HG02938 (cell line): ENCODE data around the gene LGALS4.
"Not testable (repeated sequence)": the region's sequence is repeated elsewhere in the genome, so short reads cannot be mapped to it uniquely, and the experiment has no call there.

Experiments used
- ATAC-seq: cut with Tn5 transposase; IDR thresholded peaks from one replicate; pipeline ENCODE4 v1.9.1; 2021; ENCODE audit warnings: mild to moderate bottlenecking, moderate library complexity; ENCODE audit not compliant: unreplicated experiment

LGALS4 gene

GRCh38 chr19:38843175-38843758, 30.5 kb upstream of the LGALS4 start:
- ATAC-seq, result no peak

DNA sequence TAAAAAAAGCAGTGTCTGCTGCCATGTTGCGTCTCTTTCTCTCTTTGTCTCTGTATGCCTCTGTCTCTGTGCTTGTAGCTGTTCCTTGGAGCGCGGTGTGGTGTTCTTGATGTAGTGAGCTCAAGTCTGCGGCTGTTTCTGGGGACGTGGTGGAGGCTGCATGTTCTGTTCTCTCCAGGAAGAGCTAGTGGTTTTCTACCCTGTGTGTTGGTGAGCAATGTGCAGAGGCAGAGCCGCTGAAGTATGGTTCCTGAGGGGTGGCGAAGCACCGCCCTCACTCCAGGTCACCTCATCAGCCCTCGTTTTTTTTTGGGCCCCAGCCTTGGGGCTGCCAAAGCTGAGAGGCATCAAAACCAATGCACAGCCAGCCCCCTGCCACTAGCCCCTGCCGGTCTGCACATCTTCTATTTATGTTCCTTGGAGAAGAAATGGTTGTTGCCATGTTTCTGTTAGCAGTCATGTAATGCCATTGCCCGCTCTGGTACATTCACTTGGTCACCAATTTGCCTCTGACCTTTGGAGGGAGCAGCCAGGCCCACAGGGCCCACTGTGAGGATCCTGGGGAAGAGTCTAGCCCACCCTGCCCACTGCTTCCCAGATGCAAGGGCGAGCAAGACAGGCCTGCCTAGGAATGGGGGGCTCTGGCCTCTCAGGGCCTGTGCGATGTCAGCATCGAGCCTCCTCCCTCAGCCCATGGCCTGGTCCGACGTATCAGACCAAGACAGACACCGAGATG, 29.9 kb upstream of the LGALS4 start:
- no peak for ATAC-seq

DNA sequence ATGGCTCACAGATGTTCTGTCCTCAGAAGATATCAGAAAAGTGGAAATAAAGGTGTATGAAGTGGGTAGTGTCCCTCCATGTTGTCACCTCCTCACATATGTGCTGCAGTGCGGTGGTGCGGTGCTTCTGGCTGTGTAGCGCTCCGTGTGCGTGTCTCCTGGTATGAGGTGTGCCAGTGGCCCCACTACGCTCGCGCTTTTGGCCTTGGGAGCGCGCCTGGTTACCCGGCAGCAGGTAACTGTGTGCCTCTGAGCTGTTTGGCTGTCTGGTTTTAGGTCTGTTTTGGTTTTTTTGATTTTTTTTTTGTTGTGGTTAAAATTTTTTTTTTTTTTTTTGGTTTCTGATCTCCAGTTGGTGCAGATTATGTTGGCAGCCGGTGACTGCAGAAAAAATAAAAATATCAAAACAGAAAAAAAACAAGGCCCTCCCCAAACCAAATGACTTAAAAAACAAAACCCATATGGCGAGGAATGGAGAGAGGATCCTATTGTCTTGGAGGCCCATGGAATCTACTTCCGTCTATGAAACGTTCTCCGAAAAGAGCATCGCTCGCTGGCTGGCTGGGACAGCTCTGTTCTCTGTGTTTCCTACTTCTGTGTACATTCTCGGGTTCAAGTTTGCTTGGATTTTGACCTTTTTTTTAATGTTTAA, 29.2 kb upstream of the LGALS4 start:
- no peak for ATAC-seq

- ATAC-seq, result no peak
These were observed 28.5 kb upstream of the LGALS4 start for GRCh38 chr19:38841180-38841766.

DNA sequence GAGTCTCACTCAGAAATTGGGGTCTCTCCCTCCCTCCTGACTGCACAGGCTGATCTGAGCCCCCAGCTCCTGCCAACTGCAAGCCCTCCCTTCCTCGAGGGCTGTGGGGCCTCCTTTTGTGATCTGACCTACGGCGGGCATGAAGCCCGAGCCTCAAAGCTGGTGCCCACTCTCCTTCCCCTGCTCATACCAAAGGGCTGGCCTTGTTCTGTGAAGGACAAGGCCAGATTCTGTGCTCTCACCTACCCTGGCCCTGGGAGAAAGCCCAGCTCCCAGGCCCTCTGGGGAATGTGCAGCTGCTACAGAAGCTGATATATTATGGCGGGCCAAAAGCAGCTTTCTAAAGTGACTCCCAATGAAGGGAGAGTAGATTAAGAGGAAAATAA, 27.8 kb upstream of the LGALS4 start:
- no peak for ATAC-seq

DNA sequence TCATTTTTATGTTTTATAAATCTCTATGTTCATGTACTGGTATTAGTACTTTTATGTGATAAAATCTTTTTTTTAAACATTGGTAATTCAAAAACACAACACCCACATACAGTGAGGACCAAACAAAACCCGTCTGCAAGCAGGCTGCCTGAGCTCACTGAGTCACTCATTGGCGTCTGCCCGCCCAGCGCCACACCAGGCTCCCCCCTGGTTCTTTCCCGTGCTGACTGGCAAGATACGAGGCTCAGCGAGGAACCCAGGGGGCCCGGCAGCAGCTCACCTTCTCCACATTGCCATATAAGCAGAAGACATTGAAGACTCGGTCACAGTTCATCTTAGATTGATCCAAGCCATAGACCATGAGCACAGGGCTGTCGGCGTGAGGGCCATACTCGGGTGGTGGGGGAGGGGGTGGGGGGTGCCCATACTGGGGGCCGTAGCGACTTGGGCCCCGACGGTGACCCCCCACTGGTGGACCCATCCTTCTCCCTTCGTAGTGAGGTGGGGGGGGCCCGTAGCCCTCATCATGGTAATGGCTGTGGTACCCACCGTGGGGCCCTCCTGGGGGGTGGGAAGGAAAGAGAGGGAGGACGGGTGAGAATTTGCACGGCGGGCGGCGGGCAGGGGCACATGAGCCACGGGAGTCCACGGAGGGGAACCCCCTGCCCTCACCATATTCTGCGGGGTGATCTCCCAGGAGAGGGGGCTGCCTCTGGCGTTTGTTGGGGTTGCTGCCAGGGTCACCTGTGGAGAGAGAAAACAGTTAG, 27.3 kb upstream of the LGALS4 start:
- no peak for ATAC-seq

DNA sequence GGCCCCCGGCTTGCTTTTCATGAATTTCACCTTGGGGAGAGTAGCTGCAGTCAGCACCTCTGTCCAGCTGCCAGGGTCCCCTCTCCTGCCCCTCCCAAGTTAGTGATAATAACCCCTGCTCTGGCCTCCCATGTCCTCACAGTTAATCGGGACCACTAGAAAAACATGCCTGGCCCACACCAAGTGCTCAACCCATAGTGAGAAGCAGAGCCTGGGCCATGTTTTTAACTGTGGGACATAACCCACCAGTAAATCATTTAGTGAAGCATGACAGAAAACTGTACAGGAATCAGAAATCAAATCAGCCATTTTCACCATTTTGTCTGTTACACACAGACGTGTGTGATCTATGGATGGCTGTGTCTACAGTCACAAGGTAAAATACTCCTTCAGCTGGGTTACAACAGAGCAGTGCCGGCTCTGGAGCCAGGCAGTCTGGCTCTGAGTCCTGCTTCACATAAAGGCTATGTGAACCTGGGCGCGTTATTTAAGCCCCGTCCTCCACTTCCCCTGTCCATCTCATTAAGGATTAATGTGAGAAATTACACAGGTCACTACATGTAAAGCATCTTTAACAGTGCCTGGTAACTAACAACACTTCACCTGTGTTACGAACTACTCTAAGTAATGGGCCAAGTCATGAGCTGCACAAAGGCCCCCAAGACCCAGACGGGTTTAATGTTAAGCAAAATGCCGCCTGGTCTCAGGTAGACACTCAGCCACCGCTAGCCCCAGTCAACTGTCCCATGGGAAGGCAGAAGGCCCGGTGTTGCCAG, 26.4 kb upstream of the LGALS4 start:
- no peak for ATAC-seq

DNA sequence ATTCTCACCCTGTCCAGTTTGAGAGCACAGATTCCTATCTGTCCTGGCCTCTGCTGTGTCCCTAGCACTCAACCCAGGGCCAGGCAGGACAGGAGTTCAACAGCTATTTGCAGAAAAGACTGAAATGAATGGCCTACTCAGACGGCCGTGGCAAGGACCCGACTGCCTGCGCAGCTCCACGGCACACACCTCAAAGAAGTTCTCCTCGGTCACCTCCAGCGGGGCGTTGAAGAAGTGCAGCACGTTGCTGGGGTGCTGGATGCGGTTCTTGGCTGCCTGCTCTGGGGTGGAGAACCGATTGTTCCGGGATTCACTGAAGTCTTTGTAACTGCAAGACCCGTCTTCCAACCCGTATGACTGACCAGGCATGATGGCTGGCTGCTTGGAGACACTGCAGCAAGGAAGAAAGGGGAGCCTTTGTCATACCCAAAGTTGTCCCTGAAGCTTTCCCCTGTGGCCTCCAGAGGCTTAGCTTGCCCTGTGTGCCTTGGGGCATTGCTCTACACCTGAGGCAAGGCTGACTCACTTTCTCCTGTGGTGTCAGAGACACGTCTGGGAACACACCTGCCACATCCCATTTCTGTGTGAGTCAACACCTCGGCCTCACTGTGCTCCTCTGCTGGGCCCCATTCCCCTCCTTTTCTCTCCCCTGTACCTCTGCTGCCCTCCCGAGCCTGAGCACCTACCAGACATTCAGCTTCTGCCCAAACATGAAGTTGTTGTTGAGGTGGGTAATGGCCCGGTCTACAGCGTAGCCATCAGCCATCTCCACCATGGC, 25.7 kb upstream of the LGALS4 start:
- no peak for ATAC-seq

DNA sequence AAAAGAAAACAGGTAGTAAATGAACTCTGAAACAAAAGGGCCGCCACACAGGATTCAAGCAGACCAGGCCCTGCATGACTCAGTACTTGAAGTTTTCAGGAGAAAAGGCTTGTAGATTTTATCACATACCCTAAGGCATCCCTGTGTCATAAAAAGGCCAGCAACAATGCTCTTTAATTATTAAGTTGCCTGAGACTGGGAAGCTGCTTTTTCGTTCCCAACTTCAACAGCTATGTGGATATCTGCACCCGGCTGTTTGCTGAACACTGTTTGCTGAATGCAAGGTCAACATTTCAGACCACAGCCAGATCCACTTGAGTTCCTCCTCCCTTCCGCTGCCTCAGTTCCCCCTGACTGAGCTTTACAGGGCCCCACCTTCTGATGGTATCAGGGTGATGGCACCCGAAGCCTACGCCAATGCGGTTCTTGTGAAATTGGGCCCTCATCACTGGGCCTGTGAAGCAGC, 24.9 kb upstream of the LGALS4 start:
- no peak for ATAC-seq

GRCh38 chr19:38836983-38837626, 24.4 kb upstream of the LGALS4 start:
- no peak for ATAC-seq

GRCh38 chr19:38836159-38836982, 23.6 kb upstream of the LGALS4 start:
- ATAC-seq, result no peak

DNA sequence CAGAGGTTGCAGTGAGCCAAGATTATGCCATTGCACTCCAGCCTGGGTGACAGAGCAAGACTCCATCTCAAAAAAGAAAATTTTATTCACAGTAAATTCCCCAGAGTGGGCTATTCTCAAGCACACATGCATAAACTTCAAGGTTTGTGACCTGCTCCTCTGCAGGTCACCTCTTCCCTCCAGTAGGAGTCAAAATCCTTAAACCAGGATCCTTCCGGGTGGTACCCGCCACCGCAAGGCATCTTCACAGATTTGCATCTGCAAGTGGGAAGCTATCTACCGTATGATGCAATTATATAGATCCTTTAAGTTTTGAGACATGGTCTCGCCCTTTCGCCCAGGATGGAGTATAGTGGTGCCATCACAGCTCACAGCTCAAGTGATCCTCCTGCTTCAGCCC, 21.8 kb upstream of the LGALS4 start:
- no peak for ATAC-seq

DNA sequence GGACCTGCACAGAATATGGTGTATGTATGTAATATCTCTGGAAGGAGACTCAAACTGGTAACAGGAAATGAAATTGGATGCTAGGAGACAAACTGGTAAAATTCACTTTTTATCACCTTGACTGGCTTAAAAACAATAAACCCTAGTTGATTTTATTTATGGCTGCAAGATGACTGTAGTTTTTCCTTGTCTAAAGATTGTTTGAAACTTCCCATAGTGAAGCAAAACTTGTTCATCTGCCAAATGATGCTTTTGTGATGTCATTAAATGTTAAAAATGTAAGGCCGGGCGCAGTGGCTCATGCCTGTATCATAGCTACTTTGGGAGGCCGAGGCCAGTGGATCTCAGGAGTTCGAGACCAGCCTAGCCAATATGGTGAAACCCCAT, 21.4 kb upstream of the LGALS4 start:
- ATAC-seq, result no peak

- no peak for ATAC-seq
These were observed 20.3 kb upstream of the LGALS4 start for GRCh38 chr19:38833092-38833425.

GRCh38 chr19:38831142-38831605, 18.4 kb upstream of the LGALS4 start:
- ATAC-seq, result peak; percentile 47

DNA sequence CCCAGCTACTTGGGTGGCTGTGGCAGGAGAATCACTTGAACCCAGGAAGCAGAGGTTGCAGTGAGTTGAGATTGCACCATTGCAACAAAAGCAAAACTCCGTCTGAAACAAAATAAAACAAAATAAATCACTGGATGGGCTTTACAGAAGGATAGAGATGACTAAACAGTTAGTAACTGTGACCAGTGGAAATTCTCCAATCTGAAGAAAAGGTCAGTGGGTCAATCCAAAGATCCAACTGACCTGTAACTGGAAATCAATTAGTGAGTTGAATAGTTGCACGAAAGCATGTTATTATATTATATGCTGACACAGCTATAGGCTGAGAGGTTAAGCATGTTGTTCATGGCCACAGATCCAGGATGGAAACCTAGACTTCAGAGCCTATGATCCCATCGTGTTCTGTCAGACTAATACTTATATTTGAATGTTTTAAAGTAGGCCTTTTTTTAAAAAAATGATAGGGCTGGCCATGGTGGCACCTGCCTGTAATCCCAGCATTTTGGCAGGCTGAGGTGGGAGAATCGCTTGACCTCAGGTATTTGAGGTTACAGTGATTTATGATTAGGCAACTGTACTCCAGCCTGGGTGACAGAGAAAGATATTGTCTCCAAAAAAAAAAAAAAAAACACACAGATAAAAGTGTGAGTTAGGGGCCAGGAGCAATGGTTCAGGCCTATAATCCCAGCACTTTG, 17.4 kb upstream of the LGALS4 start:
- ATAC-seq, result no peak

GRCh38 chr19:38829203-38829602, 16.5 kb upstream of the LGALS4 start:
- ATAC-seq, result not testable (repeated sequence)
